Astrocyte (in vitro differentiated cells and primary cell): Measurements from ENCODE around the gene PGAM2. TPM values are rescaled to one million over a fixed set of nuclear protein-coding genes. Genes with fewer than 3 reads are reported as not detected.

Experiments
- DNase-seq: peaks from one replicate; pipeline ENCODE4 v3.0.0-alpha.2; 2010; ENCODE audit warnings: low read depth
- FAIRE-seq: peaks from 2 replicates; lab custom pipeline; 2011; peaks lifted over from hg19 to GRCh38; lab: Jason Lieb, UNC
- H2AFZ ChIP-seq: 2 replicates; pipeline ENCODE4 v1.6.0; 2012; ENCODE audit warnings: low read depth, low read length, inconsistent platforms
- H3K27ac ChIP-seq: 2 replicates; pipeline ENCODE4 v1.5.1; 2011; ENCODE audit warnings: low read depth, low read length, inconsistent platforms
- H3K27me3 ChIP-seq: 2 replicates; pipeline ENCODE4 v1.6.0; 2011; ENCODE audit warnings: low read length, inconsistent platforms; ENCODE audit not compliant: insufficient read depth
- H3K36me3 ChIP-seq: 2 replicates; pipeline ENCODE4 v1.5.1; 2011; ENCODE audit warnings: low read length, inconsistent platforms; ENCODE audit not compliant: insufficient read depth
- H3K4me1 ChIP-seq: 2 replicates; pipeline ENCODE4 v1.5.1; 2011; ENCODE audit warnings: low read length, inconsistent platforms; ENCODE audit not compliant: insufficient read depth
- H3K4me2 ChIP-seq: 2 replicates; pipeline ENCODE4 v1.6.0; 2012; ENCODE audit warnings: low read length, inconsistent platforms
- H3K4me3 ChIP-seq: 2 replicates; pipeline ENCODE4 v1.5.1; 2011; ENCODE audit warnings: low read depth, mild to moderate bottlenecking, low read length, inconsistent platforms; ENCODE audit not compliant: insufficient read depth
- H3K79me2 ChIP-seq: 2 replicates; pipeline ENCODE4 v1.6.0; 2012; ENCODE audit warnings: mild to moderate bottlenecking, low read length, inconsistent platforms; ENCODE audit not compliant: insufficient read depth
- H3K9ac ChIP-seq: 2 replicates; pipeline ENCODE4 v1.6.0; 2012; ENCODE audit warnings: mild to moderate bottlenecking, low read length, inconsistent platforms
- H3K9me3 ChIP-seq: 2 replicates; pipeline ENCODE4 v1.5.1; 2012; ENCODE audit warnings: low read depth, mild to moderate bottlenecking, low read length, inconsistent platforms; ENCODE audit not compliant: insufficient read depth
- H4K20me1 ChIP-seq: 2 replicates; pipeline ENCODE4 v1.6.0; 2012; ENCODE audit warnings: low read length, inconsistent platforms; ENCODE audit not compliant: insufficient read depth
- H3K27ac Mint-ChIP-seq: one replicate; pipeline ENCODE4 v1.8.0; 2021; ENCODE audit warnings: mild to moderate bottlenecking, mixed read lengths; ENCODE audit not compliant: unreplicated experiment
- H3K27me3 Mint-ChIP-seq: one replicate; pipeline ENCODE4 v1.8.0; 2021; ENCODE audit warnings: low read depth, mixed read lengths; ENCODE audit not compliant: unreplicated experiment
- H3K36me3 Mint-ChIP-seq: one replicate; pipeline ENCODE4 v1.8.0; 2021; ENCODE audit warnings: low read depth, mixed read lengths; ENCODE audit not compliant: unreplicated experiment
- H3K4me1 Mint-ChIP-seq: one replicate; pipeline ENCODE4 v1.8.0; 2021; ENCODE audit warnings: low read depth, mixed read lengths; ENCODE audit not compliant: unreplicated experiment
- H3K4me3 Mint-ChIP-seq: one replicate; pipeline ENCODE4 v1.8.0; 2021; ENCODE audit warnings: mild to moderate bottlenecking, moderate library complexity, mixed read lengths; ENCODE audit not compliant: unreplicated experiment
- H3K9me3 Mint-ChIP-seq: one replicate; pipeline ENCODE4 v1.8.0; 2021; ENCODE audit warnings: mild to moderate bottlenecking, mixed read lengths; ENCODE audit not compliant: unreplicated experiment
- EZH2 ChIP-seq: IDR thresholded peaks from 2 replicates; pipeline ENCODE4 v1.6.1; 2012; ENCODE audit warnings: mild to moderate bottlenecking, low read length, inconsistent platforms; ENCODE audit not compliant: insufficient read depth
- total RNA-seq: library from RNA; stranded (reverse); gene quantifications from 2 replicates; pipeline ENCODE4 v1.2.1, GENCODE V29; 2021
- TF ChIP-seq, protein P1 (sequence below): IDR thresholded peaks from 2 replicates; pipeline ENCODE4 v1.5.1; 2011; ENCODE audit warnings: low read depth, mild to moderate bottlenecking, inconsistent platforms, low read length, moderate library complexity; ENCODE audit not compliant: insufficient read depth

Gene PGAM2
- total RNA-seq, 1 donor from 2014 or later: 0.79 TPM

DNA sequence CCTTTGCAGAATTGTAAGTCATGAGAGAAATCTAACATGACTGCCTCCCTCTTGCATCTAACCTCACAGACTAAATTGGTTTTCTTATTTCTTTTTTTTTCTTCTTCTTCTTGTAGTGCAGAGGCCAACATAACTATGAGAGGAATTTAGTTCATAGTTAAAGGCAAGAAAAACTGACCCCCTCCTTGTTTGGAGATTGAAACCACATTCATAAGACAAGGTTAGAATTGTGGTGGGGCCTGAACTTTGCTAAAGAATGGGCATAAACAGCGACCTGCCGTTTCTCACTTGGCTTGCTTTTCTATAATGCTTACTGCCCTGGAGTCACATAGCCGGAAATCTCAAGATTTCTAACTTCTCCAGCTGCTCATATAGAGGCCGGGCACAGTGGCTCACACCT is 19.3 kb upstream of the PGAM2 start:
- Mint-ChIP-seq H3K4me1 (peaks cover 31% of the 10 kb centered on the region), H3K4me3 (no peak overlapping the region), H3K36me3 (peaks cover 4% of the 10 kb centered on the region)

DNA sequence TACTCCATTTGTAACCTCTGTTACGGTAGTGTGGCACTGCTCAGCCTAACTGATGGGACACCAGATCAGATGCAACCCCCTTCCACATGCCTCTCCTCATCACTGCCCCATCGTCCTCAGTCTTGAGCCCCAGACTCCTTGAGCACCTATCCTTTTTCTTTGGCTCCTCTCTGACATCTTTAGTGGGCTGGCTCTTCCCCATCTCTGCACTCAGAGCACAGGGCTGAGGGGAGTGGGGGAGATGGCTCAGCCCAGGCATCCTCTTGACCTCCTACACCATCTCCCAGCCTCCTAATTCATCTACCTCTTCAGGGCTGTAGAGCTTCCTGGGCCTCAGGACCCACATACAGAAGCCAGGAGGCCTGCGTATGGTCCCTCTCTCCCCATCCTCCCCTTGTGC is 18.4 kb upstream of the PGAM2 start:
- no peaks in the 10 kb centered on the region for H4K20me1 ChIP-seq
- H3K79me2 ChIP-seq: peaks cover 15% of the 10 kb centered on the region
- DNase-seq (no peak), FAIRE-seq (no peak)
- H3K27ac ChIP-seq: no peak overlapping the region
- H3K36me3 ChIP-seq: peaks cover 4% of the 10 kb centered on the region
- Mint-ChIP-seq H3K36me3 (peaks cover 4% of the 10 kb centered on the region), H3K9me3 (no peaks in the 10 kb centered on the region), H3K4me1 (peaks cover 27% of the 10 kb centered on the region), H3K27me3 (no peaks in the 10 kb centered on the region), H3K27ac (no peak overlapping the region), H3K4me3 (no peak overlapping the region)
- peaks cover 31% of the 10 kb centered on the region for H3K4me1 ChIP-seq
- TF ChIP-seq, protein P1, sequence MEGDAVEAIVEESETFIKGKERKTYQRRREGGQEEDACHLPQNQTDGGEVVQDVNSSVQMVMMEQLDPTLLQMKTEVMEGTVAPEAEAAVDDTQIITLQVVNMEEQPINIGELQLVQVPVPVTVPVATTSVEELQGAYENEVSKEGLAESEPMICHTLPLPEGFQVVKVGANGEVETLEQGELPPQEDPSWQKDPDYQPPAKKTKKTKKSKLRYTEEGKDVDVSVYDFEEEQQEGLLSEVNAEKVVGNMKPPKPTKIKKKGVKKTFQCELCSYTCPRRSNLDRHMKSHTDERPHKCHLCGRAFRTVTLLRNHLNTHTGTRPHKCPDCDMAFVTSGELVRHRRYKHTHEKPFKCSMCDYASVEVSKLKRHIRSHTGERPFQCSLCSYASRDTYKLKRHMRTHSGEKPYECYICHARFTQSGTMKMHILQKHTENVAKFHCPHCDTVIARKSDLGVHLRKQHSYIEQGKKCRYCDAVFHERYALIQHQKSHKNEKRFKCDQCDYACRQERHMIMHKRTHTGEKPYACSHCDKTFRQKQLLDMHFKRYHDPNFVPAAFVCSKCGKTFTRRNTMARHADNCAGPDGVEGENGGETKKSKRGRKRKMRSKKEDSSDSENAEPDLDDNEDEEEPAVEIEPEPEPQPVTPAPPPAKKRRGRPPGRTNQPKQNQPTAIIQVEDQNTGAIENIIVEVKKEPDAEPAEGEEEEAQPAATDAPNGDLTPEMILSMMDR: no peak
- TF ChIP-seq EZH2: no peak
- H3K27me3 ChIP-seq: no peaks in the 10 kb centered on the region
- H2AFZ ChIP-seq: no peak overlapping the region
- no peak overlapping the region for H3K9ac ChIP-seq
- no peak overlapping the region for H3K4me3 ChIP-seq
- H3K9me3 ChIP-seq: no peaks in the 10 kb centered on the region
- no peak overlapping the region for H3K4me2 ChIP-seq

More for the DNA sequence above, 19.3 kb upstream of the PGAM2 start:
- H3K9ac ChIP-seq: no peak overlapping the region
- no peaks in the 10 kb centered on the region for H3K9me3 ChIP-seq
- H3K36me3 ChIP-seq: no peaks in the 10 kb centered on the region
- H3K79me2 ChIP-seq: peaks cover 15% of the 10 kb centered on the region
- FAIRE-seq: no peak
- no peaks in the 10 kb centered on the region for H3K27me3 ChIP-seq
- H4K20me1 ChIP-seq: no peaks in the 10 kb centered on the region
- H3K4me1 ChIP-seq: peaks cover 36% of the 10 kb centered on the region
- H3K27ac ChIP-seq: no peak overlapping the region
- Mint-ChIP-seq H3K27ac (peak overlapping the region; percentile 76), H3K27me3 (no peaks in the 10 kb centered on the region), H3K9me3 (no peaks in the 10 kb centered on the region)
- no peak overlapping the region for H2AFZ ChIP-seq
- peak; percentile 40 for DNase-seq
- H3K4me2 ChIP-seq: peak overlapping the region; percentile 7
- no peak overlapping the region for H3K4me3 ChIP-seq
- TF ChIP-seq, protein P1: no peak
- no peak for TF ChIP-seq EZH2

DNA sequence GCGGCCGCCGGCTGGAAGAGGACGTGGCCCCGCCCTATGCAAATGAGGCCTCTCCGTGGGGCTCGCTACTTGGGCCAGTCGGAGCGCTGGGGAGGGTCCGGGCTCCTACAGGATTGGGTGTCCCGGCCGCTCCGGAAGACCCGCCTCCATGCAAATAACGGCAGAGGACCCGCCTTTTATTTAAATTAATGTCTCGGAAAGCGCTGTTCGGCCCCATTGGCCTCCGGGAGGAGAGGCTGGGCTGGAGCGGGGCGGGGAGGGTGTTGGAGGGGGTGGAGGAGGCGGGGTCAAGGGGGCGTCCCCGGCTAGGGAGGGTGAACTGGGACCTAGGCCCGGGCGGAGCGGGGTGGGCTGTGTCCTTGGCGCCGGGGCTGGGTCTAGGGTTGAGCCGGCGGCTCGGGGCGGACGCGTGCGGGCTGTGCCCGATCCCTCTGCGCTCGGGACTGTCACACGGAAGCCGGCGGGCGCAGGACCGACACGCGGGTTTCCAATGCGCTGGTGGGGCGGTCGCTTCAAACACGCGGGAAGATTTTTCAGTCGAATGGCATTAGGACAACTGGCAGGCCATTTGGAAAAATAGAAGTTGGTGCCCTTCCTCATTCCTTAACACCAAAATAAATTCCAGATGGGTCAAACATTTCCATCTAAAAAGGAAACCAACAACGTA is 17.3 kb upstream of the PGAM2 start:
- Histone ChIP-seq H3K79me2 (peaks cover 15% of the 10 kb centered on the region), H3K4me1 (peaks cover 20% of the 10 kb centered on the region), H4K20me1 (no peaks in the 10 kb centered on the region), H2AFZ (peak overlapping the region; percentile 83), H3K9me3 (no peaks in the 10 kb centered on the region), H3K4me2 (peak overlapping the region; percentile 89), H3K9ac (peak overlapping the region; percentile 81), H3K27ac (peak overlapping the region; percentile 76), H3K36me3 (peaks cover 13% of the 10 kb centered on the region), H3K27me3 (no peaks in the 10 kb centered on the region), H3K4me3 (peak overlapping the region; percentile 60)
- TF ChIP-seq, protein P1: no peak
- TF ChIP-seq EZH2: no peak
- DNase-seq (peak; percentile 96), FAIRE-seq (peak; percentile 50)
- Mint-ChIP-seq H3K36me3 (peaks cover 8% of the 10 kb centered on the region), H3K9me3 (no peaks in the 10 kb centered on the region), H3K4me1 (peaks cover 19% of the 10 kb centered on the region), H3K4me3 (peak overlapping the region; percentile 83), H3K27me3 (no peaks in the 10 kb centered on the region), H3K27ac (no peak overlapping the region)
